Measurements from ENCODE around the gene MYH14. TPM values are rescaled to one million over a fixed set of nuclear protein-coding genes. Genes with fewer than 3 reads are reported as not detected.
A peak's percentile ranks its signal among the peaks of the same experiment; 100 is the strongest.

MYH14 gene
- total and polyA plus RNA-seq, 2 of the 13 experiments (the other 11 are each of a cell fraction or from before 2014, with no cell fraction given), result 5.5 to 5.8 TPM

GRCh38 chr19:50258918-50259372 lies 55.5 kb downstream of the MYH14 start (continued):
- TF ChIP-seq ZNF598 (CRISPR knock-in tag; IDR thresholded peaks at IDR 0.05; ENCODE audit: borderline replicate concordance), result no peak
- TF ChIP-seq ZNF275 (CRISPR knock-in tag; IDR thresholded peaks at IDR 0.05; ENCODE audit: borderline replicate concordance), result no peak
- TF ChIP-seq HCFC1 (IDR thresholded peaks at IDR 0.05; ENCODE audit: low read depth, low read length), result no peak
- no peak for TF ChIP-seq NFKBIZ (CRISPR knock-in tag; IDR thresholded peaks at IDR 0.05)
- no peak for TF ChIP-seq TFAP4 (IDR thresholded peaks at IDR 0.05; ENCODE audit: borderline replicate concordance, low read depth)
- TF ChIP-seq MYPOP (CRISPR knock-in tag; IDR thresholded peaks at IDR 0.05), result no peak
- peak; percentile 61; the same call in 1 of the 2 replicates for TF ChIP-seq RCOR2 (CRISPR knock-in tag; IDR thresholded peaks at IDR 0.05)
- no peak for TF ChIP-seq SPEN (CRISPR knock-in tag; IDR thresholded peaks at IDR 0.05; ENCODE audit: low read depth)
- TF ChIP-seq NR2C2 (CRISPR knock-in tag; IDR thresholded peaks at IDR 0.05; ENCODE audit: borderline replicate concordance), result no peak
- TF ChIP-seq PHF5A (CRISPR knock-in tag; IDR thresholded peaks at IDR 0.05; ENCODE audit: low read depth, unreplicated experiment), result no peak
- TF ChIP-seq BCL6 (CRISPR knock-in tag; IDR thresholded peaks at IDR 0.05), result no peak
- TF ChIP-seq ZNF292 (CRISPR knock-in tag; IDR thresholded peaks at IDR 0.05; ENCODE audit: borderline replicate concordance, low read depth), result no peak
- no peak for TF ChIP-seq ERF (CRISPR knock-in tag; IDR thresholded peaks at IDR 0.05)
- no peak for TF ChIP-seq ZNF343 (CRISPR knock-in tag; IDR thresholded peaks at IDR 0.05)
- TF ChIP-seq ZNF331 (CRISPR knock-in tag; IDR thresholded peaks at IDR 0.05), result no peak
- TF ChIP-seq ARNTL (CRISPR knock-in tag; IDR thresholded peaks at IDR 0.05), result no peak
- no peak for TF ChIP-seq ZNF260 (CRISPR knock-in tag; IDR thresholded peaks at IDR 0.05; ENCODE audit: borderline replicate concordance, low read depth)
- no peak for TF ChIP-seq SRF (IDR thresholded peaks at IDR 0.05; ENCODE audit: low read depth, low read length)
- no peak for TF ChIP-seq ZBTB14 (CRISPR knock-in tag; IDR thresholded peaks at IDR 0.05)
- no peak for TF ChIP-seq MBNL3 (CRISPR knock-in tag; conservative IDR thresholded peaks at IDR 0.05)
- TF ChIP-seq ATAD3A (CRISPR knock-in tag; IDR thresholded peaks at IDR 0.05), result no peak
- no peak for TF ChIP-seq ESRRA (CRISPR knock-in tag; IDR thresholded peaks at IDR 0.05; ENCODE audit: low read depth)
- TF ChIP-seq SMAD3 (CRISPR knock-in tag; IDR thresholded peaks at IDR 0.05), result no peak
- TF ChIP-seq POLR2AphosphoS2 (IDR thresholded peaks at IDR 0.05; ENCODE audit: low read depth, low read length), result no peak
- TF ChIP-seq SAFB2 (CRISPR knock-in tag; IDR thresholded peaks at IDR 0.05; ENCODE audit: borderline replicate concordance, low read depth), result no peak
- no peak for TF ChIP-seq ARID3A (IDR thresholded peaks at IDR 0.05; ENCODE audit: low read depth, low read length)
- no peak for TF ChIP-seq ELF4 (CRISPR knock-in tag; IDR thresholded peaks at IDR 0.05; ENCODE audit: borderline replicate concordance)
